CD14-positive monocyte (primary cell): ENCODE data around the gene EXOC4. TPM values are rescaled to one million over a fixed set of nuclear protein-coding genes. Genes with fewer than 3 reads are reported as not detected.

Source experiments
- DNase-seq, 3 donors: peaks; one replicate each; pipeline ENCODE4 v3.0.0-alpha.2; 2011 to 2022
- H2AFZ ChIP-seq: 2 replicates; pipeline ENCODE4 v1.6.0; 2012; ENCODE audit warnings: mild to moderate bottlenecking, low read depth, low read length, inconsistent platforms; ENCODE audit not compliant: insufficient read depth, poor library complexity, severe bottlenecking
- H3K27ac ChIP-seq, 2 donors: 1 replicate in 1 of 2; 2 replicates in 1 of 2; pipeline ENCODE4 v1.5.1; 2012 to 2013; ENCODE audit warnings: low read length in 2 of 2, control low read depth in 1 of 2, inconsistent platforms in 1 of 2, low read depth in 1 of 2, mild to moderate bottlenecking in 1 of 2
- H3K27me3 ChIP-seq, 2 donors: one replicate each; pipeline versions ENCODE4 v1.6.0 to v1.6.1; 2011 to 2013; ENCODE audit warnings: low read length in 2 of 2; ENCODE audit not compliant: control insufficient read depth in 2 of 2, insufficient read depth in 2 of 2
- H3K36me3 ChIP-seq, 2 donors: replicated peaks in 1 of 2; 1 replicate in 1 of 2; 2 replicates in 1 of 2; pipeline versions ENCODE4 v1.5.1 to v1.6.1; 2012 to 2013; ENCODE audit warnings: low read length in 2 of 2, control low read depth in 1 of 2, inconsistent platforms in 1 of 2, mild to moderate bottlenecking in 1 of 2; ENCODE audit not compliant: insufficient read depth in 2 of 2, control insufficient read depth in 1 of 2
- H3K4me1 ChIP-seq, 2 donors: 1 replicate in 1 of 2; 2 replicates in 1 of 2; pipeline versions ENCODE4 v1.5.1 to v1.6.1; 2012 to 2013; ENCODE audit warnings: low read length in 2 of 2, control low read depth in 1 of 2, inconsistent platforms in 1 of 2, mild to moderate bottlenecking in 1 of 2, moderate library complexity in 1 of 2; ENCODE audit not compliant: insufficient read depth in 2 of 2, control insufficient read depth in 1 of 2
- H3K4me2 ChIP-seq: replicated peaks from 2 replicates; pipeline ENCODE3; 2012; ENCODE audit warnings: low read length, moderate library complexity, mild to moderate bottlenecking; ENCODE audit not compliant: poor library complexity, severe bottlenecking; ENCODE audit errors: extremely low read depth
- H3K4me3 ChIP-seq, 3 experiments: fragments of 200-600 bp in 1 of 3; sonication (generic) in 1 of 3; replicated peaks in 1 of 3; 1 replicate in 2 of 3; 2 replicates in 1 of 3; pipeline ENCODE4 v1.5.1; 2011 to 2013; ENCODE audit warnings: low read length in 3 of 3, mild to moderate bottlenecking in 3 of 3, control low read depth in 2 of 3, low read depth in 2 of 3, inconsistent platforms in 1 of 3, moderate library complexity in 1 of 3
- H3K79me2 ChIP-seq: 2 replicates; pipeline ENCODE4 v1.6.0; 2012; ENCODE audit warnings: mild to moderate bottlenecking, control low read depth, inconsistent platforms, low read length, moderate library complexity; ENCODE audit not compliant: insufficient read depth
- H3K9ac ChIP-seq: 2 replicates; pipeline ENCODE4 v1.6.0; 2017; ENCODE audit warnings: low read length, mild to moderate bottlenecking; ENCODE audit not compliant: insufficient read depth, poor library complexity, severe bottlenecking
- H3K9me3 ChIP-seq, 2 donors: replicated peaks in 1 of 2; 1 replicate in 1 of 2; 2 replicates in 1 of 2; pipeline versions ENCODE4 v1.5.1 to v1.6.1; 2012 to 2013; ENCODE audit warnings: low read length in 2 of 2, control low read depth in 1 of 2; ENCODE audit not compliant: control insufficient read depth in 1 of 2, insufficient read depth in 1 of 2
- H4K20me1 ChIP-seq: 2 replicates; pipeline ENCODE4 v1.6.0; 2012; ENCODE audit warnings: mild to moderate bottlenecking, low read length, control low read depth, moderate library complexity; ENCODE audit not compliant: insufficient read depth
- H3K27ac Mint-ChIP-seq, 7 donors: one replicate each; pipeline ENCODE4 v1.8.0; 2020; ENCODE audit warnings: mild to moderate bottlenecking in 7 of 7, mixed read lengths in 7 of 7, moderate library complexity in 6 of 7, inconsistent platforms in 2 of 7
- H3K27me3 Mint-ChIP-seq, 3 donors: one replicate each; pipeline ENCODE4 v1.8.0; 2021 to 2022; ENCODE audit warnings: low read depth in 3 of 3, mild to moderate bottlenecking in 3 of 3, mixed read lengths in 3 of 3, moderate library complexity in 3 of 3, inconsistent platforms in 1 of 3
- H3K36me3 Mint-ChIP-seq, 2 donors: one replicate each; pipeline ENCODE4 v1.8.0; 2020; ENCODE audit warnings: mixed read lengths in 2 of 2, inconsistent platforms in 1 of 2, mild to moderate bottlenecking in 1 of 2
- H3K4me1 Mint-ChIP-seq: one replicate; pipeline ENCODE4 v1.8.0; 2020; ENCODE audit warnings: mild to moderate bottlenecking, mixed read lengths
- H3K4me3 Mint-ChIP-seq, 2 donors: one replicate each; pipeline ENCODE4 v1.8.0; 2020; ENCODE audit warnings: mild to moderate bottlenecking in 2 of 2, mixed read lengths in 2 of 2, moderate library complexity in 1 of 2
- H3K9me3 Mint-ChIP-seq, 7 donors: one replicate each; pipeline ENCODE4 v1.8.0; 2020 to 2022; ENCODE audit warnings: mixed read lengths in 7 of 7, mild to moderate bottlenecking in 6 of 7, moderate library complexity in 6 of 7, inconsistent platforms in 2 of 7
- CTCF ChIP-seq: fragments of 200-600 bp; IDR thresholded peaks from one replicate; pipeline ENCODE4 v1.8.0; 2022; ENCODE audit warnings: antibody characterized with exemption, mild to moderate bottlenecking
- WGBS: methylation state at CpG from one replicate; pipeline ENCODE4 v1.1.5; 2013; ENCODE audit warnings: missing lambda C conversion rate; ENCODE audit not compliant: insufficient coverage; 5-methylcytosine and 5-hydroxymethylcytosine counted together
- intact Hi-C, 2 donors: fragments of 100-400 bp; cut with micrococcal nuclease; formaldehyde crosslinking; loops; one replicate each; pipeline versions ENCODE4 v1.15.0 to v1.15.1; 2023
- polyA plus RNA-seq, 3 donors: library from polyadenylated mRNA; depleted of rRNA in 1 of 3; unstranded in 2 of 3; stranded (reverse) in 1 of 3; fragments of 300-500 nt in 2 of 3; fragments of >200 nt in 1 of 3; fragmentation: Illumina TruSeq in 2 of 3; gene quantifications; 1 replicate in 2 of 3; 2 replicates in 1 of 3; pipeline ENCODE4 v1.2.3, GENCODE V29; 2012 to 2021

The EXOC4 gene
- polyA plus RNA-seq, 3 donors: 20.6 to 22.3 (median 22.3) TPM

GRCh38 chr7:133217773-133218172 lies 35.1 kb upstream of the EXOC4 start:
- Histone ChIP-seq H4K20me1 (no peaks in the 10 kb centered on the region), H3K36me3 (no peaks in the 10 kb centered on the region), H3K27ac (no peak overlapping the region), H3K4me1 (no peaks in the 10 kb centered on the region), H3K4me3 (no peak overlapping the region), H3K9ac (no peak overlapping the region), H2AFZ (no peak overlapping the region), H3K4me2 (no peak overlapping the region), H3K27me3 (no peaks in the 10 kb centered on the region), H3K79me2 (no peaks in the 10 kb centered on the region), H3K9me3 (no peaks in the 10 kb centered on the region)
- Mint-ChIP-seq H3K36me3 (no peaks in the 10 kb centered on the region), H3K27me3 (peaks cover 0 to 7% (median 5%) of the 10 kb centered on the region in 3 donors), H3K9me3 (peaks cover 0 to 11% (median 7%) of the 10 kb centered on the region in 7 donors), H3K27ac (no peak overlapping the region), H3K4me3 (no peak overlapping the region), H3K4me1 (no peaks in the 10 kb centered on the region)
- TF ChIP-seq CTCF: no peak
- intact Hi-C loops: no loop called here
- no peak for DNase-seq
- no CpG with 5 or more reads among the region's 3 CpGs for WGBS

- H3K4me2 ChIP-seq: no peak overlapping the region
- intact Hi-C loops: no loop called here
- no peaks in the 10 kb centered on the region for H3K36me3 ChIP-seq
- peaks cover 0 to 6% (median 2%) of the 10 kb centered on the region in 3 donors for H3K27me3 Mint-ChIP-seq
- no peaks in the 10 kb centered on the region for H3K27me3 ChIP-seq
- no peak overlapping the region for H2AFZ ChIP-seq
- no peak overlapping the region for H3K4me3 ChIP-seq
- no peaks in the 10 kb centered on the region for H3K79me2 ChIP-seq
- H4K20me1 ChIP-seq: no peaks in the 10 kb centered on the region
- DNase-seq: peak in 2 of 3 donors; percentile 23 to 24
- H3K4me1 ChIP-seq: no peaks in the 10 kb centered on the region
- no peak overlapping the region for H3K27ac ChIP-seq
- 25% methylated on average over 2 of the region's 5 CpGs for WGBS
- peak; percentile 76 for TF ChIP-seq CTCF
- peaks cover 0 to 5% (median 2%) of the 10 kb centered on the region in 7 donors for H3K9me3 Mint-ChIP-seq
- no peak overlapping the region for H3K27ac Mint-ChIP-seq
- no peaks in the 10 kb centered on the region for H3K9me3 ChIP-seq
- no peaks in the 10 kb centered on the region for H3K36me3 Mint-ChIP-seq
- no peak overlapping the region for H3K9ac ChIP-seq
- H3K4me1 Mint-ChIP-seq: no peaks in the 10 kb centered on the region
- no peak overlapping the region for H3K4me3 Mint-ChIP-seq
Observed at GRCh38 chr7:133230591-133231194, 22.2 kb upstream of the EXOC4 start.
